ENCODE measurements around the gene HMGN3.
"Not testable (repeated sequence)": the region's sequence is repeated elsewhere in the genome, so short reads cannot be mapped to it uniquely, and the experiment has no call there.

HMGN3 gene

DNA sequence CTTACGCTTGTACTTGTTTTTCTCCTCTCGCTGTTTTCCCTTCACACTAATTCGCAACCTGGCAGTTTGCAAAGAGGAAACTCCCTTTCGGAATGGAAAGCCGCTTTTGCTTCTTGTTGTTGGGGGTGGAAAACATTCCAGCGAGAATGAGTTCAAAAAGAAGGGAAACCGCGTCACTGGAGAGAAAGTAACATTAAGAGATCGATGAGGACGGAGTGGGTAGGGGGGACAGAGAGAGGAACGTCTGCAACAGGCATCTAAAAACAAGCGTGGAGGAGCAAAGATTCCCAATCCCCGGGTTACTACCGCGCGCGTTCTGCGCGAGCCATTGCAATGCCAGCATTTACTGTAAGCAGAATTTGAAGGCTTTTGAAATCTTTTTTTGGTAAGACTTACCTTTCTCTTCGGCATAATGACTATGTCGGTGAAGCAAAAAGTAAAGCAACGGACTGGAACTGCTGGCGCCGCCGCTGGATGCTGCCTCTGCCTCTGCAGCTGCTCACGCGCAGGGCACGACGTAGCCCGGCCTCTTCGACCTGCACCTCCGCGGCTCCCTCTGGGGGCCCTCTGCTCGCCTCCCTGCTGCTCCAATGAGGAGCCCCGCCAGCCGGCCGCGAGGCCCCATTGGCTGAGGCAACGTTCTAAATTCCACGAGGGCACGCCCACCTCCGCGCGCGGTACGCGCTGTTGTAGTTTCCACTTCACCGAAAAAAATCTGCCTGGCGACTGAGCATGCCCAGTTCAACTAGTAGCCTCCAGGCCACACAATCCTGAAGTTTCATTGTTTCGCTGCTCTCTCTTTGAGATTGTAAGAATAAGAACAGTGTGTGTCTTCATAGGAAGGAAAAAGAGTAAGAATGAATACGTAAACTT lies at the start of gene HMGN3:
HMGN3 (minus strand) TSS at position 533 of the 873 bp plus-strand sequence.
- DNase-seq: peak; percentile 73 to 98 (median 94)

DNA sequence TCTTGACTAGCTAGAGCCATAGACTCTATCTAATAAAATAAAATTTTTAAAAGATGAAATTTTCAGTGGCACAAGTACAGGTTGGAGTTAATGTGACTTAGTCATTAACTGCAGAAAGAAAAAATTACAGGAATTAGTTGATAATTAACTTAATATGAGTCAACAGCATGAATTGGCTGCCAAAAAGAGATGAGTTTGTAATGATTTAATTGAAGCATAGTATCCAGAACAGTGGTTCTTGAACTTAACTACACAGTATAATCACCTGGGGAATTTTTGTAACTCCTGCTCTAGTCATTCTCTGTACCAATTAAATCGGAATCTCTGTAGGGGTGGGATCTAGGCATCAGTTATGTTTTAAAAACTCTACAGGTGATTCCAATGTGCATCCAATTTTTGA lies 46.3 kb upstream of the HMGN3 start:
- DNase-seq: no peak

DNA sequence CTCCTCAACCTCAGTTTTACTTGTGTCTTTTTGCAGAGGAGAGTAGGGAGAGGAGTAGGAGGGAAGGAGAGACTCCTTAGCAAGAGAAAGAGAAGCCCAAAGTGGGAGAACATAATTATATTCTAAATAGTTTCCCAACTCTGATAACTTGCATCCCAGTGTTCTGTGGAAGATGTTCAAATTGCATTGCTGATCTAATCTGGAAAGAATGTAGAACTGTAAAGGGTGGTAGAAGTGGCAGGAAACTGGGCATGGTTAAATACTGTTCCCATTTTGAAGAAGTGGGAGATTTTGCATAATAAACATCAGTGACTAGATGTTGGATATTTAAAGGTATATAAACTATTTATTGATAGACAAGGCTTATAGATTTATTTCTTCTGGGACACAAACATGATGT lies 42.6 kb upstream of the HMGN3 start:
- no peak for DNase-seq

DNA sequence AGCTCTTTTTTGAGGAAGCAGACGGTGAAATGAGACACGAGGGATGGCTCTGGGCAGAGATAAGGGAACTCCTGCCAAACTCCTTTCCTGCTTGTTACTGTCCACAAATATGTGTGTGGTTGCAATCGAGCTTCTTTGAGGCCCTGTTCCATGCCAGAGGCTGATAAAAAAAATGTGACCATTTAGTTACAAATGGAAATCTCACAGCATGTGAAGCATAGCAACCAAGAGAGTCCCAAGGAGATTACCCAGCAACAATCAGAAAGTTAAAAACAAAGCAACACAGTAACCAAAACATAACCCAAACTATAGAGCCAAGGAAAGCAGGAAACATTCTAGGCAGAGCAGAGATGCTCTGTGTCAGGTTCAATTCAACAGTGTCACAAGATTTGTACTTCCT lies 35.4 kb upstream of the HMGN3 start:
- DNase-seq: no peak

DNA sequence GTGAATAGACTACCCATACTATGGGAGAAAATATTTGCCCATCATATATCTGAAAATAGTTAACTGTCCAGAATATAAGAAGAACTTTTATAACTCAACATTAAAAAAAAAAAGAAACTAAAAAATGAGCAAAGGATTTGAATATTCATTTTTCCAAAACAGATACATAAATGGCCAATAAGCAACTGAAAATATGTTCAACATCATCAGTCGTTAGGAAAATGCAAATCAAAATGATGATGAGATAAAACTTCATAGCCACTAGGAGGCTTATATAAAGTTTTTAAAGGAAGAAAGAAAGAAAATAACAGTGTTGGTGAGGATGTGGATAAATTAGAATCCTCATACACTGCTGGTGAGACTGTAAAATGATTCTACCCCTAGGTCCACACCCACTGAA lies 32.6 kb upstream of the HMGN3 start:
- DNase-seq: no peak

DNA sequence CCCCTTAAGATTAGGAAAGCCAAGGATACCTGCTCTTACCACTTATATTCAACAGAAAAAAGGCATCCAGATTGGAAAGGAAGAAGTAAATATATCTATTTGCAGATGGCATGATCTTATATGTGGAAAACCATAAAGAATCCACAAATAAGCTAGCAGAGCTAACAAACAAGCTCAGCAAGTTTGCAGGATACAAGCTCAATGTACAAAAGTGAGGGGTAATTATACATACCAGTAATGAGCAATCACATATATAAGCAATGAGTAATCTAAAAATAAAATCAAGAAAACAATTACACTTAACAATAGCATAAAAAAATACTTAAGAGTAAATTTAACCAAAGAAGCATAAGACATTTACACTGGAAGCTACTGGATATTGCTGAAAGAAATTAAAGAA lies 31.6 kb upstream of the HMGN3 start:
- no peak for DNase-seq

DNA sequence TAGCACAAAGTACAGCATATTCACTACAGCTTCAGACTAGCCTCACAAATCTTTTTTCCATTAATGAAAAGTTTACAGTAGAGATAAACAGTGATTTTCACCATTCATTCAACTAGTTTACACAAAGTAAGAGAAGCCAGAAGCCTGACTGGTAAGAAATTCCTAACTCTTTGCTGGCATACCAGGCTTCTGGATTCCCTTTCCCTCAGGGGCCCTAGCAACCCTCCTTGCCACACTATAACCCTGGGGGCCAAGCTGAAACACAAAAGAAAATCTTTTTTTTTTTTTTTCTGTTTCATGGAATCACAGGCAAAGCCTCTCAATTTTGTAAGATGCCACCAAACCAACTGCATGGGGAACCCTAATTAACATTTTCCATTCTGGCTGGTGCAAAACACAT lies 28.9 kb upstream of the HMGN3 start:
- DNase-seq: no peak

DNA sequence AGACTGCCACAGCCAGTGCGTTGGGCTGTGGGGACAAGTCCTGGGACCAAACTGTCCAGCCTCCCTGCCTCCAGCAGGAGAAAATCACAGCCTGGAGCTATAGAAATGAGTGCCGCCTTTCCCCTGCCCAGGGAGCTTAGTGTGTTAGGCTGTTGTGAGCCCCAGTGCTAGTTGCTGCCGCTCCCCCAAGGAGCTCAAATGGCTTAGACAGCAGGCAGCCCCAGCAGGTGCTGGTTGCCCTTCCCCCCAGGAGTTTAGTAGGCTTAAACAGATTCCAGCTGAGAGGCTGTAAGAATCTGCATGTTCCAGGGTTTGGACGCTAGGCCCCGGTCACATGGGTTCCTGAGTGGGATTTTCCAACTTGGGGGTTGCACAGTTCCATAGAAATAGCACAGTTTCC lies 27.2 kb upstream of the HMGN3 start:
- no peak for DNase-seq

DNA sequence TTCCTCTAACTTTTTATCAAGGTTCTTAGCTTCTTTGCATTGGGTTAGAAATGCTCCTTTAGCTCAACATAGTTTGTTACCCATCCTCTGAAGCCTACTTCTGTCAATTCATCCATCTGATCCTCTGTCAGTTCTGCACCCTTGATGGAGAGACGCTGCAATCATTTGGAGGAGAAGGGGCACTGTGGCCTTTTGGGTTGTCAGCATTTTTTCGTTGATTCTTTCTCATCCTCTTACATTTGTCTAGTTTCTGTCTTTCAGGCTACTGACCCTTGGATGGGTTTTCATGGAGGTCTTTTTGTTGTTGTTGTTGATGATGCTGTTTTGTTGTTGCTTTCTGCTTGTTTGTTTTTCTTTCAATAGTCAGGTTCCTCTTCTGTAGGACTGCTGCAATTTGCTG lies 26.3 kb upstream of the HMGN3 start:
- DNase-seq: no peak

DNA sequence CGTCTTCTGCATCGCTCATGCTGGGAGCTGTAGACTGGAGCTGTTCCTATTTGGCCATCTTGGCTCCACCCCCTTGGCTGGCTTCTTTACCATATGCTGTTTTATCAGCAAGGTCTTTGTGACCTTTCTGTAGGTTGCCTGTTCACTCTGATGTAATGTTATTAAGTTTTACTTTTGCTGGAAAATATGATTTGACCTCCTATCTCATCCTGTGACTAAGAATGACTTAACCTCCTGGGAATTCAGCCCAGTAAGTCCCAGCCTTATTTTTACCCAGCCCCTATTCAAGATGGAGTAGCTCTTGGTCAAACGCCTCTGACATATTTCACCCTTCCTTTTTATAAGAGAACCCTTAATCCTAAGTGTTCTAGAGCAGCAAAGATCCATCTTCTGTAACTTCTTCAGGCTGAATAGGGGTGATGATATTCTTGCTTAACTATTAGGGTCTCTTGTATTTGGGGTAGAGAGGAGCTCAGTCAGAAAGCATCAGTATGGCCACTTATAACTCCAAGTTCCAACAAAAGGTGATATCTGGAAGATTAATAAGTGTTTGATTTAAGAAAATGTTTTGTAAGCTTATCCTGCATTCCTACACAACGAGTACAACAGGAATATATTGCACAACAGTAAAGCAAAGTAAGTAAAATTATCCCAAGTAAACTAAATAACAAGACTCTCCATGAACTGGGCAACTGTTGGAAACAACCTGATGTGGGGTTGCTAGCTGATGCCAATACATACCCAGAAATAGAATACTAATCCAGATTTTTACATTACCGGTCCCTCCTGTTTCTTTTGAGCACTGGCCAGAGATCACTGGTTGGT lies 23.1 kb upstream of the HMGN3 start:
- DNase-seq: no peak

DNA sequence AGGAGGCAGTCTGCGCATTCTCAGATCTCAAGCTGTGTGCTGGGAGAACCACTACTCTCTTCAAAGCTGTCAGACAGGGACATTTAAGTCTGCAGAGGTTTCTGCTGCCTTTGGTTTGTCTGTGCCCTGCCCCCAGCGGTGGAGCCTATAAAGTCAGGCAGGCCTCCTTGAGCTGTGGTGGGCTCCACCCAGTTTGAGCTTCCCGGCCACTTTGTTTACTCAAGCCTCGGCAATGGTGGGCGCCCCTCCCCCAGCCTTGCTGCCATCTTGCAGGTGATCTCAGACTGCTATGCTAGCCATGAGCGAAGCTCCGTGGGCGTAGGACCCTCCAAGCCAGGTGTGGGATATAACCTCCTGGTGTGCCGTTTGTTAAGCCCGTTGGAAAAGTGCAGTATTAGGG lies 22.3 kb upstream of the HMGN3 start:
- not testable (repeated sequence) for DNase-seq

DNA sequence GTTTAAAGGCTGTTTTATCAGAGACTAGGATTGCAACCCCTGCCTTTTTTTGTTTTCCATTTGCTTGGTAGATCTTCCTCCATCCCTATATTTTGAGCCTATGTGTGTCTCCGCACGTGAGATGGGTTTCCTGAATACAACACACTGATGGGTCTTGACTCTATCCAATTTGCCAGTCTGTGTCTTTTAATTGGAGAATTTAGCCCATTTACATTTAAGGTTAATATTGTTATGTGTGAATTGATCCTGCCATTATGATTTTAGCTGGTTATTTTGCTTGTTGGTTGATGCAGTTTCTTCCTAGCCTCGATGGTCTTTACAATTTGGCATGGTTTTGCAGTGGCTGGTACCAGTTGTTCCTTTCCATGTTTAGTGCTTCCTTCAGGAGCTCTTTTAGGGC lies 20.6 kb upstream of the HMGN3 start:
- DNase-seq: not testable (repeated sequence)

DNA sequence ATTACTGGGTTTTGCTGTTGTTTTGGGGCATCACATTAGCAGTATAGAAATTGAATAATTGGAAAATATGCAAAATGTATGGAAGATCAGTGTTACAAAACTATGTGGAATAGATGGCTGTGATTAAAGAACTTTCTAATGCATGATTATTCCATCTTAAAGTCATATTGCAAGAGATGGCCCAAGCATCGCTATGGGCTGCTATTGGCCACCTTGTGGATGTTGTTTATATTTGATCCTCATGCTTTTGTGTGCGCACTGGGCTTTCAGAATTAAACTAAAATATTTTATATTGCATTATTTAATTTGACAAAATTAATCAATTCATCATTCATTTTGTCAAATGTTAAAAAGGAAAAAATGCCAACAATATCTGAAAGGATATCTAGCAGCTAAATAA lies 16.1 kb upstream of the HMGN3 start:
- DNase-seq: no peak

DNA sequence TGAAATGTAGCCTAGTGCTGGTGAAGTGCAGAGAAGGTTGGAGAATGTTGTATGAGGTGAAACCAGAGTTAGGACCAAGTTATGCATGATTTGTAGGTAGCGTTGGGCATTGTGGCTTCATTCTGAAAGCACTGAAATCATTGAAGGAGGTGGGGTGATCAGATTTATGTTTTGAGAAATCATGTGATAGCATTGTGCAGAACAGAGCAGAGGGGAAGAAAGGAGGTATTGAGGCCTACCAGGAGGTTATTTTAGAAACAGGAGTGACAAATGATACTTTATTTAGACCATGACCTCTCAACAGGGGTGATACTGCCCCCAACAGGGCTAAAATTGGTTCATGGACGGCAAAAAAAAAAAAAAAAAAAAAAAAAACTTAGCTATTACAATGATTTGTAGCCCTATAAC lies 15.6 kb upstream of the HMGN3 start:
- DNase-seq: no peak

DNA sequence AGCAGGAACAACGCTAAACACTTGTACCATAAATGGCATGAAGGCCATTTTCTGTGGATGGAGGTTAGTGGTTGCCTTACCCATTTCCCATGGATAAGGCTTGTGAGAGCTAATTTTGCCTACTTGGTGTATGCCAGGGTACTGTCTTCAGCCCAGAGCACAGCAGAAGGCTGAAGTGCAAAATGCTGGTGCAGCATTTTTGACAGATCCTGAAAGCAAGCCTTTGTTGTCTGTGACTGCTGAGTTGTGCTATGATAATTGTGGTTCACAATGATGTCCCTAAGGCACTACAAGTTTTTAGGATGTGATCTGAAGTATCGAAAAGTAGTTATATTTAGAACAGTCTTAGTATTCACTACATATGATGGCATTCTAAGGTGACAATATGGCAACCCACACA lies 14.7 kb upstream of the HMGN3 start:
- peak in 5 of 58 donors; percentile 0 to 9 (median 6) for DNase-seq

DNA sequence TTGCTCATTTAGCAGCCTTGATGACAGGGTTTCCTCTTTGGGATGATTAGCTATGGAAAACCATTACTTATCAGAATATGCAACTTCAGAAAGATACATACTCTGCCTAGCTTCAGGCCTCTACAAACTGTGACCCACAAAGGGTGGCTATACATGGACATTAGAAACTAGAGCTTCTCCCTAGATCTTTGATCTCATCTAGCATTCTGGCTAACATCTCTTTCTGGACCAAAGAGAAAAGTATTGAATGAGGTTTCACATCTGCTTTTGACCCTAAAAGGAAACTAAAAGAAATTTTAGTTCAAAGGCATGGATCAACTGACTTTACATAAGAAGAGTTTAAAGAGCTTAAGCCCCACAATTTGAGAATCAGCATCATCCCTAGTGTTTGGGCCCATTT lies 12.4 kb upstream of the HMGN3 start:
- DNase-seq: no peak

DNA sequence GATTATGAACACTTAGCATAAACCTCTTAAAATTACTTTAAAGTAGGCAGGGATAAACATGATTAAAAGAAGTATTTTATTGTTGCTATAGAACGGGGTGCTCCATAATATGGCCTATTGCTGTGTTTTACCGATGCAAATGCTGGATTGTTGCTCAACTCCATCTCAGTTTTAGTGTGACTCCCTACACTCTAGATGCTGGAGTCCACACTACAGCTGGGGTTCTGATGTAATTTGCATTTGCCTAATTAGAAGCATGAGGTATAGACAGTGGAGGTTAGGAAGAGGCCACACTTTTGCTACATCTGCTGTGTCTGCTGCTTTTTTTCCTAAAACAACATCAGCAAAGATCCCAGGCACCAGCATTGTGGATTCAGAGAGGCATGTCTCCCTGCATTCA lies 6.7 kb upstream of the HMGN3 start:
- DNase-seq: no peak

DNA sequence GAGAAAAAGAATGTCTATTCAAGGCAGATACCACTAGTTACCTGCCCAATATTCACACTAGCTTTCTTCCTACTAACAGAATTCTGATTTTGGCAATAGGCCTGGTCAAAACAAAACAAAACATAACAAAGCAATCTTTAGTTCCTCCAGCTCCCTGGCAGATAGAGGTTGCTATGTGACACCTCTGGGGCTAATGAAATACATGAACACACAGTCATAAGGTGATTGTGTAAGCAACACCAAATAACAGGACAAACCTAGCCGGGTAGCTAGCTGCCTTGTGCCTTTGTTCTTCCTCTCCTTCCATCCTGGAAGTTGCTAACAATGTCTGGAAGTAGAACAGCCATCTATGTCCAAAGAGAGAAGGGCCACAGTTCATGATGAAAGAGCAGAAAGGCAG lies 6.0 kb upstream of the HMGN3 start:
- DNase-seq: no peak

DNA sequence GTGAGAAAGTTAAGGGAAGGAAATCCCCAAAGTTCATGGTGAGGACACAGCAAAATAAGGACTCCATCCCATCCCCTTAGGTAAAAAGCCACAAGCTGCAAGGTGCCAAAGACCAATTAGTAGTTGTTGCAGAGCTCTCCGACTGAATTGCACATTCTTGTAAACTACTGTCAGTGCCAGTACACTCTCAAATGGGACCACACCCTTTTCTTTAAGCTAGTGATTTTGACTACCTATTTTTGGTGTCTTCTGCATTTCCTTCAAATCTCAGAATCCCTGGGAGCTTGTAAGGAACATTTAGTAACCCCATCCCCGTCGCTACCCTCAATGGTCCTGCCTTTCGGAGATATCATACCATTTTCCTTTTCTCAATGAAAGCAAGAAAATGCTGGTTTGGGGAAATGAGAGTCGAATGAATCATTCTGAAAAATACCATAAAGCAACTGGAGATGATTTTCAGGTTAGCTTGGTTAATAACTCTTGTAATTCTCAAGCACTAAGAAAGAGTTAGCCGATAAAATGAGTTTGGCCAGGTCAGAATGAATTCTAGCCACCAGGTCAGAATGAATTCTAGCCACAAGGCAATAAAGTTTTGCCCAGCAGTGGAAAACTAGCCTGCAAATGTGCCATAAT lies 5.2 kb upstream of the HMGN3 start:
- no peak for DNase-seq

DNA sequence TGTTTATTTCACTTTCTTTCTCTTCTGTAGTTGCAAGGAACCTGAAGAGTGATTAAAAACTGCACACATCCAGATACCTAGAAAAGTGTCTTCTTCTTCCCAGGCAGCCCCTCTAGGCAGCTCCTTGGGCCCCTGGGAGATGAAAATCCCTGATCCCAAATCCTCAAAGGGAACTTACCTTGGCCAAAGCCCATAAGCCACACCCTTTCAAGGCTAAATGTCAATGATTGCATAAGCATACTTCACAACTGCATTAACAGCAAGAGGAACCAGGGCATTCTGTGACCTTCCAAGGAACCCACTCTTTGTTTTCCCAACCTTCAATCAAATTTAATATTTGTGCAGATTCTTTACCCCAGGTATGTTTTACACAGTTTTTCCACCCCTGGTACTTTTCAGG lies 4.4 kb upstream of the HMGN3 start:
- no peak for DNase-seq

DNA sequence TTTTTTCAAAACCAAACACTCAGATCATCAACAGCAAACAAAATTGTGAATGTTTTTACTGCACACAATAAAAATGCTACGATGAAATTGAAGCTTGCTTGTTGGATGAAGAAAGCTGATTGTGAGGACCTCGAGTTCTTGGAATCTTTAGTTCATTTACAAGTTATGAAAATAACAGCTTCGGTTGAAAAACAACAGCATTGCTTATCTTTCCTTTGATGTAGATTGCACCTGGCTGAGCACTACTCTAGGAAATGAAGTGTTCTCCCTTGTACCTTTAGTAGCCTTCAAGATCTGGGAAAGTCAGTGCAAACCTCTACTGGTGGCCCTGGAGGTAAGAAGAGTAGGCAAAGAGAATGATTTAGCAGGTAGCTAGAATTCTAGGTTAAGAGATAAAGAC lies 2.2 kb upstream of the HMGN3 start:
- no peak for DNase-seq

DNA sequence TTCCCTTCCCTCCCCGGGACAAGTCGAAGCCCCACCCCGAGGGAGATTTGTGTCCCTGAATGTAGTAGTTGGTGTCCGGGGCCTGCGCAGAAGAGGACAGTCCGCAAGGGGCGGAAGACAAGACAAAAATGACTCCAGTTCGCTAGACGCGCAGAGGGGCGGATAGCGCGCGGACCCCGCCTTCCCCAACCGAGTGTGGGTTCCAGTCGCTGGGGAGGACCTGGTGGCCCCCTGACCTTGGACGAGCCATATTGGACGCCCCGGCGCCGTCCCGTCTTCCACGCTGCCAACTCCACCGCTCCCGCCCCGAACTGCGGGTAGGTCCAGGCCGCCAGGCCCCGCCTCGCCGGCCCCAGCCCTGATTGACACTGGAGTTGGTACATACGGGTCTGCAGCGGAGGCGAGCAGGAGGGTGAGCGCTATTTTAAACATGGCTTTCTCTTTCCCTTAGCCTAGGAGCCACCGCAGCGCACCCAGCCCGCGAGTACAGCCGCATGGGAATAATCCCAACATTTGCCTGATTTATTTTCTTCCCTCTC lies 802 bp downstream of the HMGN3 start:
- peak; percentile 32 to 93 (median 81) for DNase-seq

Measured in anterior cingulate cortex (tissue), 58 donors.